WI38 (cell line): ENCODE results near the gene SFI1.

Experiments
- H3K4me3 ChIP-seq: 2 replicates; pipeline ENCODE4 v1.5.1; 2011; ENCODE audit warnings: low read depth, mild to moderate bottlenecking, control low read depth, low read length
- CTCF ChIP-seq: IDR thresholded peaks from 2 replicates; pipeline ENCODE4 v1.5.1; 2012; ENCODE audit warnings: low read depth, mild to moderate bottlenecking, control low read depth, low read length

SFI1 gene

GRCh38 chr22:31647523-31648320 lies 151.4 kb downstream of the SFI1 start:
- H3K4me3 ChIP-seq: no peak overlapping the region
- TF ChIP-seq CTCF: no peak

- no peak overlapping the region for H3K4me3 ChIP-seq
These were observed 154.1 kb downstream of the SFI1 start for GRCh38 chr22:31650391-31650790.

GRCh38 chr22:31651664-31652063 lies 155.3 kb downstream of the SFI1 start:
- H3K4me3 ChIP-seq: no peak overlapping the region
- TF ChIP-seq CTCF: no peak

More at GRCh38 chr22:31650391-31650790, 154.1 kb downstream of the SFI1 start:
- no peak for TF ChIP-seq CTCF

GRCh38 chr22:31652088-31652487 lies 155.8 kb downstream of the SFI1 start:
- no peak for TF ChIP-seq CTCF

GRCh38 chr22:31652911-31653684 lies 156.8 kb downstream of the SFI1 start:
- H3K4me3 ChIP-seq: no peak overlapping the region
- TF ChIP-seq CTCF: no peak

More at GRCh38 chr22:31652088-31652487, 155.8 kb downstream of the SFI1 start:
- H3K4me3 ChIP-seq: no peak overlapping the region

GRCh38 chr22:31653944-31654343 lies 157.6 kb downstream of the SFI1 start:
- TF ChIP-seq CTCF: no peak
- H3K4me3 ChIP-seq: no peak overlapping the region

- no peak overlapping the region for H3K4me3 ChIP-seq
- TF ChIP-seq CTCF: no peak
These were observed 158.1 kb downstream of the SFI1 start for GRCh38 chr22:31654408-31654807.
